Ramos (cell line): ENCODE results near the gene MRM3.
"Not testable (repeated sequence)": the region's sequence is repeated elsewhere in the genome, so short reads cannot be mapped to it uniquely, and the experiment has no call there.

Experiments
- in situ Hi-C: fragments of 300-500 bp; cut with MboI; formaldehyde crosslinking; loops from one replicate; pipeline ENCODE4 v1.14.3; 2022; ENCODE audit warnings: low sequenced_read_pairs; ENCODE audit not compliant: unreplicated experiment

The MRM3 gene

GRCh38 chr17:752620-753219 lies 29.4 kb upstream of the MRM3 start:
- in situ Hi-C loops: no loop called here

DNA sequence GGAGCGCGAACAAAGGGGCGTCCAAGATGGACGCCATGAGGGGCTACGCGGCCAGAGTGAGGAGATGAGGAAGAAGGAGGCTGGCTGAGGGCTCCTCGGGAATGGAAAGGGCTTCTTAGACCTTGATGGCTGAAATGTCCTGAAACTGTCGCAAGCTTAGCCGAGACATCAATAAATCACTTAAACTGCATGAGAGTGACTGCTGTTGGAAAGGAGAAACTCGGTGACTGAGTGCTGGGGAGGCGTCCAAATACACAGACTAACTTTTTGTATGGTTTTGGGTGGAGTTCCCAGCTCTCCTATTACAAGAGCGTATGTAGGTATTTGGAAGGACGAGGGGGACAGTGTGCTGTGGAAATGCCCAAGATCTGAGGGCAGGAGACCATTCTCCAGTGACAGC lies 28.7 kb upstream of the MRM3 start:
- in situ Hi-C loops: no loop called here

GRCh38 chr17:755319-755961 lies 26.7 kb upstream of the MRM3 start:
- in situ Hi-C loops: not testable (repeated sequence)

- in situ Hi-C loops: not testable (repeated sequence)
Observed at GRCh38 chr17:756010-756567, 26.1 kb upstream of the MRM3 start.

GRCh38 chr17:759964-760363 lies 22.2 kb upstream of the MRM3 start:
- in situ Hi-C loops: no loop called here

DNA sequence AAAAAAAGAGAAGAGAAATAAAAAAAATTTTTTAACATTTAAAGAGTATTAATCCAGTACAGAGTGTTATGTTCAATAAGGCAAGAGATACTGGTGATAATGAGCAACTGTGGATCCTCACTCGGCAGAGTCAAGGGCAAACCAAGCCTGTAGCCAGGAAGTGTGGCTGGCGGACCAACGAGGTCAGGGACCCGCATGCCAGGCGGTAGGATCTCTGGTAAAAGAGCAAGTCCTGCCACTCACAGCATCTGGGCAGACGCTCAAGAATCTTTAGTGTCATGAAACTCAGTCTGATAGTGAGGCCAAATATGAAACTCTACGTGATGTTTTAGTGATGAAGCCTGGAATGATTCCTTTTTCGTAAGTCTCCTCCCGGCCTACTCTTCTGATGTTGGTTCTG lies 21.8 kb upstream of the MRM3 start:
- in situ Hi-C loops: no loop called here

GRCh38 chr17:767076-767475 lies 15.1 kb upstream of the MRM3 start:
- in situ Hi-C loops: no loop called here

DNA sequence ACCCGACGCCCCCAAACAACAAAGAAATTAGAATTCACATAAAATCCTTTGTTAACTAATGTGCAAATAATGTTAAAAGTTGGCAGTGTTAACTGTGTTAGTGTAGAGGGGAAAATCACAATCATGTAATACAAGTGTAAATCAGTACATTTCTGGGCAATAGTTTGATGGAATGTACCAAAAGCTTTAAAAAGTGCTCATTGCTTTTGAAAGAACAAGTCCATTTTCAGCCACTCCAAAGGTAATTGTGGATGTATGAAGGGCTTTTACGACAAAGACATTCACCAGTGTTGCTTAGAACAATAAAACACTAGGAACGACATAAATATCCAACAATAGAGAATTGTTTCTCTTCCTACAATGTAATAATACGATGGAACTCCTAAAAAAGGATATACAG lies 9.1 kb upstream of the MRM3 start:
- in situ Hi-C loops: no loop called here

DNA sequence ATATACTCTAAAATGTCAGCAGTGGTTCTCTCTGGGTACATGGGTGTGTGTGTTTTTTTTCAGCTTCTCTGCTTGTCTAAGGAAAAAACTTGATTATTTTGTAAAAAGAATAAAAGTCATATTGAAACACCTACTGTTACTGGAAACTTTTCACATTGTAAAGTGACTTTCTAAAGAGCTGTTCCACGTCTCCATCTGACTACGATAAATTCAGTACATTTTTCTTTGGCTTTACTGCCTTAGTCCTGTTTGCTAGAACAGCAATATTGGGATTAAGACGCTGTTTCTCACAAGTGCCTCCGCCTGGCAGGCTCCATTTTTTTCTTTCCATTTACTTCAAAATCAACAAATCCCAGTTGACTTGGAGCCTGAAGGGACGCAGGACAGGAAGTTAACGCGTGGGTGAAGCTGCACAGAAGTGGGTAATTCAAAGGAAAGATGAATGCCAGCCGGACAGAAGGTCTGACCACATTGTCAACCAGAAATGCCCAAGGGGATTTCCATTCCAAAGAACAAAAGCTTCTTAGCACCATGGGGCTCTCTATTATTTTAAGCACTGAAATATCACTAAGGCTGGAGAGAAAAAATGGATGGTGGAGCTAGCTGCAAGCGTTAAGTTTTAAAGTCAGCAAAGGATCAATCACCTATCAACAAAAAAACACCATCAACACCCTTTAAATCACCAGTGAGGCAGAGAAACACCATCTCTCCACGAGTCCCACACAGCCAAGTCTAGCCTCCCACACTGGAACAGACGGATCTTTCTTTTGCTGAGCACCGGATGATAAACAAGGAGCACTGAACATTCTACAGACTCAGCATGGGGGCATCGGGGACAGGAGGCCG lies 8.5 kb upstream of the MRM3 start:
- in situ Hi-C loops: no loop called here

- in situ Hi-C loops: no loop called here
Observed at GRCh38 chr17:774313-774584, 7.9 kb upstream of the MRM3 start.

DNA sequence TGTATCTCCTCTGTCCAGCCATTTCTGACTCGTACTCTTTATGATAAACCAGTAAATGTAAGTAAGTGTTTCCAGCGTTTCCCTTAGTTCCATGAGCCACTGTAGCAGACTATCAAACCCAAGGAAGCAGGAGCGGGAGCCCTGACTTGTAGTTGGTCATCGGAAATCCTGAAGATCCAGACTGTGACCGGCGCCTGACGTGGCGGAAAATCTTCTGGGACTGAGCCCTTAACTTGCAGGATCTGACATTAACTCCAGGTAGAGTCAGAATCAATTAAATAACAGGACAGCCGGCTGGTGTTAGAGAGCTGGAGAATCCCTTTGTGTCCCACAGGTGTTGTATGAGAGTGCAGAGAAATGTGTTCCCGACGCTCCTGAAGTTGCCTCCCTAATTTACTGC lies 4.1 kb upstream of the MRM3 start:
- in situ Hi-C loops: no loop called here

DNA sequence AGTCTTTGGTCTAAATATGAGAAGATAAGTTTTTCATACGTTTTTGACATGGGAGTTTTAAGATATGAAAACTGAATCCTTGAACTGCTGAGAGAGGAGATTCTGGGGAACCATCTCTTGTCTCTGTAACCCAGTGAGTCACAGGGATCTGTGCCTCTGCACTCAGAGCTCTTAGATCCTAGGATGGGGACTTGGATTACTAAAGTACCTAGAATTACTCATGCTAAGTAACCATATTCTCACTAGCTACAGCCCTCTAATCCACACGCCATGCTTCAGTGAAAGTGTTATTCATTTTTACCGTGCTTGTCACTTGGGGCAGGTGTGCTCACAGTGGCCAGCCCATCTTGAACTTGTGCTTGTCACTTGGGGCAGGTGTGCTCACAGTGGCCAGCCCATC lies 2.0 kb downstream of the MRM3 start:
- in situ Hi-C loops: no loop called here

GRCh38 chr17:785901-786300 lies 3.7 kb downstream of the MRM3 start:
- in situ Hi-C loops: not testable (repeated sequence)

DNA sequence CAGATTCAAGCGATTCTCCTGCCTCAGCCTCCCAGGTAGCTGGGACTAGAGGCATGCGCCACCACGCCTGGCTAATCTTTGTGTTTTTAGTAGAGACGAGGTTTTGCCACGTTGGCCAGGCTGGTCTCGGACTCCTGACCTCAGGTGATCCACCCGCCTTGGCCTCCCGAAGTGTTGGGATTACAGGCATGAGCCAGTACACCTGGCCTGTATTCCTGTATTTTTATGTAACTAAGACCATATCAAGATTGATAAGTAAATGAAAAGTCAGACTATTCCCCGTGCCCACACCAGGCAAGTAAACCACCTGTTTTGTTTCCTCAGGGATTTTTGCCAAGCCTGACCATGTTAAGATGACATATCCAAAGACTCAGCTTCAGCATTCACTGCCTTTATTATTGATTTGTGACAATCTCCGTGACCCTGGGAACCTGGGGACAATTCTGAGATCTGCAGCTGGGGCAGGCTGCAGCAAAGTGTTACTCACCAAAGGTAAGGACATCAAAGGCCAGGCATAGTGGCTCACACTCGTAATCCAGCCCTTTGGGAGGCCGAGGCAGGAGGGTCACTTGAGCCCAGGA lies 5.6 kb downstream of the MRM3 start:
- in situ Hi-C loops: no loop called here

GRCh38 chr17:788551-788950 lies 6.4 kb downstream of the MRM3 start:
- in situ Hi-C loops: no loop called here

- in situ Hi-C loops: no loop called here
Observed at GRCh38 chr17:789160-789840, 7.1 kb downstream of the MRM3 start.

GRCh38 chr17:789931-790873 lies 8.0 kb downstream of the MRM3 start:
- in situ Hi-C loops: loop anchor here (10.0 kb wide), 1 partner anchor 205 kb away; the partner anchor contains the start of gene TIMM22

DNA sequence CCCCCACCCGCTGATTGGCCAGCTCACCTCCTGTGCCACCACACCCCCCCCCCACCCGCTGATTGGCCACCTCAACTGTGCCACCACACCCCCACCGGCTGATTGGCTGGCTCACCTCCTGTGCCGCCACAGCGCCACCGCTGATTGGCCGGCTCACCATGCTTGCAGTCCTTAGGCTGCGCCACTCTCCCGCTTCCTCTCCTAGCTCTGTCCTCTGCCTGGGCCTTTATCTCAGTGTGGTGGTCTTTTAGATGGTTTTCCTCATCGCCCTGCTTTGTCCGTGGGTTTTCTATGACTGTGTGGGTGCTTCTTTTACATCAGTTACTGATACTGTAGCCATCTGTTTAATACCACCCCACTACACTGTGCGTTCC lies 8.7 kb downstream of the MRM3 start:
- in situ Hi-C loops: loop anchor here (10.0 kb wide), 1 partner anchor 204 kb away; the partner anchor contains the start of gene TIMM22

- in situ Hi-C loops: loop anchor here (10.0 kb wide), 1 partner anchor 203 kb away; the partner anchor contains the start of gene TIMM22
Observed at GRCh38 chr17:791829-792228, 9.7 kb downstream of the MRM3 start.
